ENCODE results near the gene NUP214.
"Not testable (repeated sequence)": the region's sequence is repeated elsewhere in the genome, so short reads cannot be mapped to it uniquely, and the experiment has no call there.

NUP214 gene

DNA sequence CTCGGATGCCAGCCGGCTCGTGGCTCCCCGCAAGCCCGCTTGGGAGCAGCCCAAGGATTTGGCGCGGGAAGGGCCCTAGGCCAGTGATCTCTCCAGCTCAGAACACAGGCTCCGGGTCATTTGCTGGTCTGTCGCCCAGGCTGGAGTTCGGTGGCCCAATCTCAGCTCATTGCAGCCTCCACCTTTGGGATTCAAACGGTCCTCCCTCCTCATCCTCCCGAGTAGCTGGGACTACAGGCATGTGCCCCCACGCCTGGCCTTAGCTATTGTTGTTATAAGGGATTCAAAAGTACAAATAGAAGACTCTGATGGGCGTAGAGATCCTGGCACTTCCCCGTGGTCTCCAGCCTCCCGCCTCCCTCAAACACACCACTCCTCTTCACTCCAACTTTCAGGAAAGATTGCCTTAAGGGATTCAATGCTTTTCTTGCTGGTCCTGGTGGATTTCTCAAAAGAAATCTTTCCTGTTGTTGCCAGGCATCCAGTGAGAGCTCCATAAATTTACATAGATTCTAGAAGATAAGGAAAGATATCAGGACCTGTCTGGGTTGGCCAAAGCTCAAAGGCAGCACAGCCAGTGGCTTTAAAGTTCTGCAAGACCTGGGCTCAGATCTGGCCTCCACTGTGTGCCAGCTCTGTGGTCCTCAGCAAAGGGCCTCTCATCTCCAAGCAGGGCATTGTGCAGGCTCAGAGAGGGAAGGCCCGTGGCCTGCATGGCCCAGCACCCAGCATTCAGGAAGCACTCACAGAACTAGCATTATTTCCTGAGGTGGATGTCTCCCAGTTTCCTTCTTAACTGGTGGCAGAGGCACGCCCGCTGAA, 28.0 kb upstream of the NUP214 start:
- no peak for DNase-seq

DNA sequence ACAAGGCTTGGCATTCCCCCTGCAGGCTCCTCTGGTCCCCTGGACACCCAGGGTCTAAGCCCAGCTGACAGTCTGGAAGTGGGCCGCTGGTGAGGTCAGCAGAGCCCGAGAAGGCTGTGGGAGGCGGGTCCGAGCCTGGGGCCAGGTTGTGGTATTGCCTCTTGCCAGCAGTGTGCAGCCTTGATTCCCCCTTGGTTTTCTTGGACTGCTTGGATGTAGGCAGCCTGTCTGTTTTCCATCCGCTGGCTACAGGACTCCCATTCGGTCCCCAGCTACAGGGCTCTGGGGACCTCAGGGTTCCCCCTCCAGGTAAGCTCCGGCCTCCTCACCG, 27.5 kb upstream of the NUP214 start:
- DNase-seq = no peak

DNA sequence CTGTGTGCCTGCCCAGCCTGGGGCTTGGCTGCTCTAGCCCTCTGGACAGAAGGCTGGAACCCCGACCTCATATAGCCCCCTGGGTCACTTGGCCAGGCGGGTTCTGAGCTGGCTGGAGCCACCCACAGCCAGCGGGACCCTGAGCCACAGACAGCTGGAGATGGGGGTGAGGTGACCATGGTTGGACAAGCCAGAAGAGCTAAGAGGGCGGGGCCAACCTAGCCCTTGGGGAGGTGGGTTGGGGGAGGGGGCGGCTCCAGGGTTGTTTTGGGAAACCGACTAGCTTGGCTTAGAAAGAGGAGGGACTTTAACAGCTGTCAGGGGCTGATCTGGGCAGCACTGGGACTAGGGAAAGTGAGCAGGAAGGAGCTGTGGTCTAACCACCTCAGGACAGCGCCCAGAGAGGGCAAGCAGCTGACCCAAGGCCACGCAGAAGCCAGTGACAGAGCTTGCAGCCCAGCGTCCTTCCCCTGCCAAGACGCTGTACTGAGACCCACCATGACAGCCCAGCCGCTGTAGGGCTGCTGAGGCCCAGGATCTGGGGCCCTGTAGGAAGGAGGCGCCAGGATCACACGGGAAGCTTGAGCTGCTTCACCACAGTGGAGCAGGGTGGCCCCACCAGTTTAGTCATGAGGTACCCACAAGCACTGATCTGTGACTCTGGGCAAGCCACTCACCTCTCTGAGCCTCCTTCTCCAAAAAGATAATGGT, 26.8 kb upstream of the NUP214 start:
- DNase-seq = no peak

DNA sequence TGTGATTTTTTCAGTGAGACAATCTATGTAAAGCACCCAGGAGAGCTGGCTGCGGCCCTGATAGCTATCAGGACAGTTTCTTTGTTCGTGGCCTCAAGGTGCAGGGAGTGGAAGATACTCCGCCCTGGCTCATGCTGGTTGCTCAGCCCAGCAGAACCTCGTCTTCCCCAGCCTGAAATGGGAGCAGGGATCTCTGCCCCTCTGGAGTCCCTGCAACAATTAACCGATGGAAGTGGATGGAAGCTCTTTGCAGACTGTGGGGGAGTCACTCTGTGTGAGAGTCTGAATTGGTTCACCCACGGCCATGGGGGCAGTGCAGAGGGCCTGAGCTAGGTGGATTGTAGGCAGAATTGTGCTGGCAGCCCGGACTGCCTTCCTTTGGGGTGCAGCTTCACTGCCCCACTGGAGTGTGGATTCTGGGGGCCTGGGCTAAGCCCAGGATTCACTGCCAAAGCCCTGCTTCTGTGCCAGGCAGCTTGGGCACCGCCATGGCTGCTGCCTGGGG, 26.2 kb upstream of the NUP214 start:
- no peak for DNase-seq

DNA sequence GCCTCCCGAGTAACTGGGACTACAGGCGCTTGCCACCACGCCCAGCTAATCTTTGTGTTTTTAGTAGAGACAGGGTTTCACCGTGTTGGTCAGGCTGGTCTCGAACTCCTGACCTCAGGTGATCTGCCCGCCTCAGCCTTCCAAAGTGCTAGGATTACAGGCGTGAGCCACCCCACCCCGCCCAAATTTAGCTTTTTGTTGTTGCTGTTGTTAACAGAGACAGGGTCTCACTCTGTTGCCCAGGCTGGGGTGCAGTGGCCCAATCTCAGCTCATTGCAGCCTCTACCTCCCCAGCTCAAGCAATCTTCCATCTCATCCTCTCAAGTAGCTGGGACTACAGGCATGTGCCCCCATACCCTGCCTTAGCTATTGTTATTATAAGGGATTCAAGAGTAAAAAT, 25.5 kb upstream of the NUP214 start:
- DNase-seq = not testable (repeated sequence)

DNA sequence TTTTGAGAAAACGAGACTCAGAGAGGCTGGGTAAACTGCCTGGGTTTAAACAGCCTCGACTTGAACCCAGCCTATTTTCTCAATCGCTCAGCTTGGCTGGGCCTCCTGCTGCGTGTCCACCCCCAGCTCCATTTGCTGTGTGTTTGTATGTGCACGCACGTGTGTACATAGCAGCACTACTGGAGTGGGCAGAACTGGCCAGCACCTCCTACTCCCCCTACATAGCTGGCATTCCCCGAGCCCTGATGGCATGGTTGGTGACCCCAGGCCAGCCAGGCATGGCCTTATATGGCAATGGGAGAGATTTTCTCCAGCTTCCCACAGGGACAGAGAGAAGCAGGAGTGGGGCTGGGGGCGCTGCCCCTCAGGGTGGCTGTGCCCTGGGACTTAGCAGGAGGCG, 24.9 kb upstream of the NUP214 start:
- DNase-seq = no peak

DNA sequence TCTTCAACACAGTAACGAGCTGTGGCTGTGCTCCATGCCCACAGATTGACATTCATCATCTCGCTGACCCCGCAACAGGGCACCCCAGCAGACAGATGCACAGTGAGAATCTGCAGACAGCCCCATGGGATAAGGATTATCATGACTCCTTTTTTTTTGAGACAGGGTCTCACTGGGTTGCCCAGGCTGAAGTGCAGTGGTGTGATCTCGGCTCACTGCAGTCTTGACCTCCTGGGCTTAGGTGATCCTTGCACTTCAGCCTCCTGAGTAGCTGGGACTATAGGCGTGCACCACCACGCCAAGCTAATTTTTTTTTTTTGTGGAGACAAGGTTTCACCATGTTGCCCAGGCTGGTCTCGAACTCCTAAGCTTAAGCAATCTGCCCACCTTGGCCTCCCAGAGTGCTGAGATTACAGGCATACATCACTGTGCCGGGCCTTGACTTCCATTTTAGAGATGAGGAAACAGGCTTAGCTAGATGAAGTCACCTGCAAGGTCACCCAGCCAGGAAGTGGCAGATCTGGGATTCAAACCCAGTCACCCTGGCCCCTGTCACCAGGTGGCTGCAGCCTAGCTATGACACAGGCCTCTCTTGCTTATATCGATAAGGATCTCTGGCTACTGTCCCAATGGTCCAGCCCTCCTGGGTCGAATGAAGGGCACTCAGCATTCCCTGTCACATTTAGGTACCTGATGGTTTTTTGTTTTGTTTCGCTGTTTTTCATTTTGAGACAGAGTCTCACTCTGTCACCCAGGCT, 24.0 kb upstream of the NUP214 start:
- no peak for DNase-seq

DNA sequence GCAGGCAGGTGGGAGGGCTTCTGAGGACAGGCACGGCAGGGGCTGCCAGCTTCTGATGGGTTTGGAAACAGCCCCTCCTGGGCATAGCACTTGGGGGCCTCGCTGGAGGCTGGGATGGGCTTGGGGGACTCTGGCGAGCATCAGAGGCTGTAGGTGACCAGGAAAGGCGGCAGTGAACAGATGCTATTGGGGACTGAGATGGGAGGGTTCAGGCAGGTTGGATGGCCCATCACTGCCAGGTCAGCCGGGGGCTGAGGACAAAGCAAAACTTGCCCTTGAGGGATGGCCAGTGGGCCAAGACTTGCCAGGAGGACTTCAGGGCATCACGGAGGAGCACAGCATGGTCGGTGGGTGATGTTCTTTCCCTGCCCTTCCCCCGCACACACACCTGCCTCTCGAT, 22.4 kb upstream of the NUP214 start:
- no peak for DNase-seq

DNA sequence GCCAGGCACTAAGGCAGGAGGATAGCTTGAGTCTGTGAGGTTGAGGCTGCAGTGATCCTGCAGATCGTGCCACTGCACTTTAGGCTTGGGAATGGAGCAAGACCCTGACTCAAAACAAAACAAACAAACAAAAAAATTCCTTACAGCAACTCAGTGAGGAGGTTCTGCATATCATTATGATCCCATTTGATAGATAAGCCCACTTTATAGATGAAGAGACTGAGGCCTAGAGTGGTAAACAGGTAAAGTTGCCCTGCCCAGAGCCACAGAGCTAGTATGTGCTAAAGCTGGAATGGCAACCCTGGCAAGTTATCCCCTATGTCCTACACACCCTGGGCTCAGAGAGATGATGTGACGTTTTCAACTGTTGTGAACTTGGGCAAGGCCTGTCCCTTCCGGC, 21.9 kb upstream of the NUP214 start:
- DNase-seq = no peak

DNA sequence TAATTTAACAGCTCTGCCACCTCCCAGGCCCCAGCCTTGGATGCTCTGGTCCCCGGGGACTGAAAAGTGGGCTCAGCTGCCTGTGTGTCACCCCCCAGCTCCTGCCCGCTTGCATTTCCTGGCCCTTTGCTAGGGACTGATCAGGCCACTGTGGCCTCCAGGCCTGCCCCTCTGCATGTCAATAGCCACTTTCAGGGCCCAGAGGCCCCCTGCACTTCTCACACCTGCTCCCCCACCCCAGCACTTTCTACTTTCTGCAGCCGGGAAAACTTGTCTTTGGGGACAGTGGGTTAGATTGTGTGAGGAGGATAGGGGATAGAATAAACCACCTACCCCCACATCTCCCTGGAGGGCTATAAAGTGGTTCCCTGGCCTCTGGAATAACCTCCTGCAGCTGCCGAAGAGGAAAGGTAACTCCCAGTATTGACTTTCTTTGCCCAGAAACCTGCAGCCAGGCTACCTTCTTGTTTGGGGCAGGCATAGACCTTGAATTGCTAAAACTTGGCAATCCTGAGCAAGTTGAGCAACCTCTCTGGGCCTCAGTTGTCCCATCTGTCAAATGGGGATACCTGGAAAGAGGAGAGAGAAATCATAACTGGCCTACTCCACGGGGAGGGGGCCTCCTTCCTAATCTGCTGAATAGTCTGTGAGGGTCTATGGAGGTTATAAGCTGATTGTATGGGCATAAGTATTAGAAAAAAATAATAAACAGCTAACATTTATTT, 21.2 kb upstream of the NUP214 start:
- DNase-seq = no peak

DNA sequence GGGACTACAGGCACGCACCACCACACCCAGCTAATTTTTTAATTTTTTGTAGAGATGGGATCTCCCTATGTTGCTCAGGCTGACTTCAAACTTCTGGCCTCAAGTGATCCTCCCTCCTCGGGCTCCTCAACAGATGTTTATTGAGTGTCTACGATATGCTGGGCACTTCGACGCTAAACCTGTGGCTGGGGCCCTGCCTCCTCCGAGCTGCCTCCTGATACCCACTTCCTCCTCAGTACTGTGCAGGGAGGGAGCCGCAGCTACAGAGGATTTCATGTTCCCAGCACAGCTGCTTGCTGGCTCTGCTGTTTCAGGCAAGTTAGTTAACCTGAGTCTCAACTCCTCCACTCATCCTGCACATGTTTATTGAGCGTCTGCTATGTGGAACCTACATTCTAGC, 19.4 kb upstream of the NUP214 start:
- no peak for DNase-seq

DNA sequence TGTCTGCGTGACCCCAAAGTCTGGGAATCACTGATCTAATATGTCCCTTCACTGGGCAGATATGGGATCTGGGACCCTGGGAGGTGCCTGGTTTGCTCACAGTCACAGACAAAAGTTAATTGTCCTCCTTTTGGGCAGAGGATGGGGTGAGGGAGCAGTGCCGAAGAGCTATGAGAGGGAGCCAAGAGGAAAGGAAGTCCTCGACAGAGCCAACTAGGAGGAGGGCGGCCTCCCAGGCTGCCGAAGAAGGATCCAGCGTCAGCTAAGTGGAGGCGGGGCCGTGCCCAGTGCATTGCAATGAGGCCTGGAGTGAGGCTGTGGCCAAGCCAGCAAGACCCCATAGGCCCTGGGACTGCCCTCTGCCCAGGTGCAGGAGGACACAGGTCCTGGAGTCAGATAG, 17.6 kb upstream of the NUP214 start:
- no peak for DNase-seq

DNA sequence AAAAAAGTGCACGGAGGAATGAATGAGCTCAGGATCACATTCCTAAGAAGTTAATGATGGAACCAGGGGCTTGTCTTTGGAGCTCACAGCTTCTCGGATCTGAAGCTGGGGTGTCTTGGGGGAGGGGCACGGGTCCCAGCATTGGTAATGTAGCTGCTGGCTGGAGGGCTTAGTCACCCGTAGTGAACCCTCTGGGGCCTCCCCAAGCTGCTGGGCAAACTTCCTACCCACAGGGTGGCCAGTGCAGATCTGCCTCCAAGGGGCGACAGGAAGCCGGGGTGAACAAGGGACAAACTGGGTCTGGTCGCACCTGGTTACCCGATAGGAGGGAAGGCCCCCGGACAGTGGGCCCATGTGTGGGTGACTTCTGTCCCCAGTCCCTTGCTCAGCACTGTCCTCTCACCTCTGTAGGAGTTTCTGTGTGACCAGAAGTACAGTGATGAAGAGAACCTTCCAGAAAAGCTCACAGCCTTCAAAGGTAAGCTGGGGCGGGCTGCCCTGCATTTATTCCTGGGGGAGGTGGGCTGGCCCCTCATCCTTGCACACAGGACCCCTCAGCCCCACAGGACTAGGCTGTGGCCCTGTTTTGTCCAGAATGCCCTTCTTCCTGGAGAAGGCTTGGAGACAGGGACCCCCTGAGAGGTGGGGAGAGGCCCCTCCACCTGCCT, 14.1 kb upstream of the NUP214 start:
- no peak for DNase-seq

DNA sequence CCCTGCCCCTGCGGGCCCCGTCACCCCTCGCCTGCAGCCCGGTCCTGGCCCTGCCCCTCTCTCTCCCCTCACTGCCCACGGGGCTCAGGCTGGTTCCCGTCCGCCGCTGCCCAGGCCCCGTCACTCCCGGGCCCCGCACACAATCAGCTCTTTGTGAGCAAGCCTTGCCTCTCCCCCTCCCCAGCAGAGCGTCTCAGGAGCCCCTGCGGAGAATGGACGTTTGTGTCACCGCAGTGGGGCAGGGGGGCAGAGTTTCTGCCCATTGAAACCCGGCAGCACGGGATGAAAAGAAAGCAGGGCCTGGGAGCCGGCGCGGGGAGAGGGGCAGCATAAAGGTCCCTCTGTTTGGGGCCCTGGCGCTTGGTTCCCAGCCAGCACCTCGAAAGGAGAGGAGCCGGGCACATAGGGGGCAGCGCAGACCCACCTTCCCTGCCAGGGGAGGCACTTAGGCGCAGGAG, 13.5 kb upstream of the NUP214 start:
- no peak for DNase-seq

DNA sequence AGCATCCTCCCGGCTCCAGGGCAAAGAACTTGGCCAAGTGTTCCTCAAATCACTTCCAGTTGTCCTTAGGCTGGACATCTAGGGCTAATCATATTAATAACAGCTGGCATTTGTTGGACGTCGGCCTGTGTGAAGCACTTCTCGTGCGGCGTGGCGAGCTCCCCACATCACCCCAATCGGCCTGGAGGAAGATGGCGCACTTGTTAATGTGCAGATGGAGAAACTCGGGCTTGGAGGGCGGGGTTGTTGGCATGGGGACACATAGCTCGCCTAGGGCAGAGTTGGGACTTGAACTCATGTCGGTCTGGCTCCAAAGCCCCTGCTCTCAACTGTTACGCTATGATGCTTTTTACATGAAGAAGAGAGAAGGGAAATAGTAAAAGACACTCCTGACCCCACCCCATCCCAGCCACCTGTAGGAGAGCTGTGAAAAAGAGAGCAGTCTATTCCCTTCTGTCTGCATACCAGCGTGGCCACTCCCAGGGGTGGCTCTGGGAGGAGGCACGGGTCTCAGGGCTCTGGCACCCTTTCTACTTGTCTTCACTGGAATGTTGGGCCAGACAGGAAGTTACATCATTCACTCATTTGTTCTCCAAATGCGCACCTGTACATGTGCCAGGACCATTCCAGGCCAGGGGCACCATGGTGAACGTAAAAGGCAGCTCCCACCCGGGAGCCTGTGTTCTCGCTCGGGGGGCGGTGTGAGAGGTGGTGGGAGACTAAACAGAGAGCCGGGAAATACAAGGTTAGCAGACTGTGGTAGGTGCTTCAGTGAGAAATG, 12.8 kb upstream of the NUP214 start:
- no peak for DNase-seq

DNA sequence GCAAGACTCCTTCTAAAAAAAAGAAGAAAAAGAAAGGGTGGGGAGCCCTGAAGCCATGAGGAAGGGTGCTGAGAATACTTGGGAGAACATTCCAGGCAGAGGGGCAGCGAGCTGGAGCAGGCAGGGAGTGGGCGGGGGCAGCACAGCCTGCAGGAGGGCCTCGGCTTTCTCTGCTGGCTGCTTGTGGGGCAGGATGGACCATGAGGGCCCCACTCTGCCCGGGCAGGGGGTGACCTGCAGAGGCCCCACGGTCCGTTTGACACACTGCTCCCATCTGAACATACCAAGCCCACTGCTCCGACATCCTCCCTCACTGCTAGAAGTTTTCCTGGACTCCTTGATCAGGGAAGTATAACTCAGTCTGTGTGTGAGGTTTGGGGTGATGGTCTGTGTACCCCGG, 11.7 kb upstream of the NUP214 start:
- DNase-seq = no peak

DNA sequence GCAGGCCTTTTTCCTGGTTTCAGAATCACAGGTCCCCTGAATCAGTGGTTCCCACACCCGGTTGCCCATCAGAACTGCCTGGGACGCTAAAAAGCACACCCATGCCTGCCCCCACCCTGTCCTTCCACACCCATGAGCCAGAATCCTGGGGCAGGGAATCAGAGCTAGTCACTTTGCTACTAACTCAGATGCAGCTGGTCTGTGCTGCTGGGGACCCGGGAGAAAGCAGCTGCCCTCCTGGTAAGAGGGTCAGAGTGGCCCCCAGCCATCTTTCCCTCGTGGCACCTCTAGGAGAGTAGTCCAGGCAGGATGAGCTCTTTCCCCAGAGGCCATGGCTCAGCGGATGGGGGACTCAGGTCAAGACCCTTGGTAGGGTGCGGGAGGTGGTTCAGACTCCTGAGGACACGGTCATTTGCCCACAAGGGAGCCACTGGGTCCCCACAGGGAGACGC, 11.3 kb upstream of the NUP214 start:
- DNase-seq = no peak

DNA sequence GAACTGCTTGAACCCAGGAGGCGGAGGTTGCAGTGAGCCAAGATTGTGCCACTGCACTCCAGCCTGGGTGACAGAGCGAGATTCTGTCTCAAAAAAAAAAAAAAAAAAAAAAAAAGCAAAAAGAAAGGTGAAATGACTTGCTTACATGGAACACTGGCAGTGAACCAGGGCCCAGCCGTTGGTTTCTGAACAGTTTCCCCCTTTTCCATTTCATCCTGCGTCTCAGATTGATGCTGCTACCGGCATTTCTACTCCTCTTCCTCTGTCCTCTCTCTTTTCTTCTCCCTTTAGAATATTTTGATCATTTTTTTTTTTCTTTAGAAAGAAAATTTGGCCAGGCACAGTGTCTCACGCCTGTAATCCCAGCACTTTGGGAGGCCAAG, 10.0 kb upstream of the NUP214 start:
- DNase-seq = not testable (repeated sequence)

DNA sequence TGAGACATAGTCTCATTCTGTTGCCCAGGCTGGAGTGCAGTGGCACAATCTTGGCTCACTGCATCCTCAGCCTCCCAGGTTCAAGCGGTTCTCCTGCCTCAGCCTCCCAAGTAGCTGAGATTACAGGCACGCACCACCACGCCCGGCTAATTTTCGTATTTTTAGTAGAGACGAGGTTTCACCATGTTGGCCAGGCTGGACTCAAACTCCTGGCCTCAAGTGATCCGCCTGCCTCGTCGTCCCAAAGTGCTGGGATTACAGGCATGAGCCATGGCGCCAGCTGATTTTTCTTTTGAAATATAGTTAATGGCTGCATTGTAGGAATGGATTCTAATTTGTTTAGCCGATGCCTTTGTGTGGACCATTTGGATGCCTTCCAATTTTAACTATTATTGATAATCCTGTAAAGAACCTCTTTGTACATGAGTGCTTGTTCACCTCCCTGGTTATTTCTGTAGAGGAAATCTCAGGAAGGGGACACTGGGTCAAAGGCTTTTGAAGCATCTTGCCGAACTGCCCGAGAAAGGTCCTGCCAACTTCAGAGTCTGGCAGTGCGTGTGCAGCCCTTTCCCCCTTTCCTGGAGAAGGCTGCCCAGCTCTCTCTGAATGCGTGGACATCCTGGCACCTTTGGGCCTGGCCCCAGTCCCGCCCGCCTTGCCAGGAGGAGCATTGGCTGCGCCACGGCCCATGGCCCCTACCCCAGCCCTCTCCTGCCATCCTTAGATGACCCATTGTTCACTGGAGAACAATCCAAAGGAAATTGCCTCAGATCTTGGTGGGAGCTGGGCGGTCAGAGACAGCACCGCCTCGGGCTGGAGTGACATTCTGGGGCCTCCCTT, 8.9 kb upstream of the NUP214 start:
- no peak for DNase-seq

DNA sequence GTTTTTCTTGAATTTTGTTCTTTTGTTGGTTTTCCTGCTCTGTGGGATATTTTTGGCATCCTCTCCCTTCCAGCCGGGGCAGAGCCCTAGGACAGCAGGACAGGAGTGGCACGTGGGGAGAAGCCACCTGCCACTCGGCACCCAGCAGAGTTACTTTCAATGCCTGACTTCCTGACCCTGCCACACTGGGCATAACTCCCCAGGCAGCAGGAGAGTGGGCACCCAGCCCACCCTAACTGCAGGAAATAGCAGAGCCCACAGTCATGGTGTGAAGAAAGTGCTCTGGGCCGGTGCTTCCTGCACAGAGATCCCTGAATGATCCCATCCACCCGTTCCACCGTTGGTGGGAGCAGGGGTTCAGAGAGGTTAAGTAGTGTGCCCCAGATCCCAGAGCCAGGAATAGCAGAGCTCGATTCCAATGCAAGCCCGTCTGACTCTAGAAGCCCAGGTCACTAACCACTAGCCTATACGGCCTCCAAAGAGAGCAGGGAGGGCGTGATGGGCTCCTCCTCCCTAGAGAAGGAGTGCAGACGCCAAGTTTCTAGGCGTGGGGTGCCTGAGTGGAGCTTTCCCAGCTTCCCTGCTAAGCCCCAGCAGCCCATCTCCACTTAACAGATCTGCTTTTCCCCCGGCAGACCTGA, 8.1 kb upstream of the NUP214 start:
- no peak for DNase-seq
